Parathyroid adenoma (tissue), 2 donors: Measurements from ENCODE around the gene GSDME.

Source experiments
- H2AFZ ChIP-seq: fragments of 300-600 bp; sonication (generic); one replicate; pipeline ENCODE4 v1.7.0; 2017; ENCODE audit warnings: antibody characterized with exemption, mild to moderate bottlenecking
- H3K27ac ChIP-seq: fragments of 300-600 bp; sonication (generic); one replicate; pipeline ENCODE4 v1.7.0; 2017
- H3K27me3 ChIP-seq: fragments of 300-600 bp; sonication (generic); one replicate; pipeline ENCODE4 v1.7.0; 2017; ENCODE audit warnings: low read length; ENCODE audit not compliant: control insufficient read depth, insufficient read depth
- H3K36me3 ChIP-seq: fragments of 300-600 bp; sonication (generic); one replicate; pipeline ENCODE4 v1.7.0; 2017; ENCODE audit warnings: low read length; ENCODE audit not compliant: control insufficient read depth, insufficient read depth
- H3K4me1 ChIP-seq: fragments of 300-600 bp; sonication (generic); one replicate; pipeline ENCODE4 v1.7.0; 2017; ENCODE audit warnings: control low read depth
- H3K4me2 ChIP-seq: fragments of 300-600 bp; sonication (generic); one replicate; pipeline ENCODE4 v1.7.0; 2017; ENCODE audit warnings: low read length
- H3K4me3 ChIP-seq: fragments of 300-600 bp; sonication (generic); one replicate; pipeline ENCODE4 v1.7.0; 2017; ENCODE audit warnings: low read depth, low read length
- H3K79me2 ChIP-seq: fragments of 300-600 bp; sonication (generic); one replicate; pipeline ENCODE4 v1.7.0; 2017; ENCODE audit warnings: control low read depth
- H3K9ac ChIP-seq: fragments of 300-600 bp; sonication (generic); one replicate; pipeline ENCODE4 v1.7.0; 2017; ENCODE audit warnings: mild to moderate bottlenecking
- H3K9me3 ChIP-seq: fragments of 300-600 bp; sonication (generic); one replicate; pipeline ENCODE4 v1.7.0; 2017; ENCODE audit warnings: low read length; ENCODE audit not compliant: control insufficient read depth
- CTCF ChIP-seq: fragments of 300-600 bp; sonication (generic); IDR thresholded peaks from one replicate; pipeline ENCODE4 v1.7.0; 2017; ENCODE audit warnings: antibody characterized with exemption, mild to moderate bottlenecking
- donor health status: primary hyperparathyroidism.

The GSDME gene

GRCh38 chr7:24754906-24755506 is 2.3 kb downstream of the GSDME start:
- H3K36me3 ChIP-seq: no peaks in the 10 kb centered on the region
- H2AFZ ChIP-seq: no peak overlapping the region
- no peaks in the 10 kb centered on the region for H3K9me3 ChIP-seq
- no peak overlapping the region for H3K27ac ChIP-seq
- no peak for TF ChIP-seq CTCF
- no peaks in the 10 kb centered on the region for H3K27me3 ChIP-seq
- H3K4me3 ChIP-seq: no peak overlapping the region
- H3K4me1 ChIP-seq: no peaks in the 10 kb centered on the region
- H3K4me2 ChIP-seq: no peak overlapping the region
- peaks cover 2% of the 10 kb centered on the region for H3K79me2 ChIP-seq
- no peak overlapping the region for H3K9ac ChIP-seq

DNA sequence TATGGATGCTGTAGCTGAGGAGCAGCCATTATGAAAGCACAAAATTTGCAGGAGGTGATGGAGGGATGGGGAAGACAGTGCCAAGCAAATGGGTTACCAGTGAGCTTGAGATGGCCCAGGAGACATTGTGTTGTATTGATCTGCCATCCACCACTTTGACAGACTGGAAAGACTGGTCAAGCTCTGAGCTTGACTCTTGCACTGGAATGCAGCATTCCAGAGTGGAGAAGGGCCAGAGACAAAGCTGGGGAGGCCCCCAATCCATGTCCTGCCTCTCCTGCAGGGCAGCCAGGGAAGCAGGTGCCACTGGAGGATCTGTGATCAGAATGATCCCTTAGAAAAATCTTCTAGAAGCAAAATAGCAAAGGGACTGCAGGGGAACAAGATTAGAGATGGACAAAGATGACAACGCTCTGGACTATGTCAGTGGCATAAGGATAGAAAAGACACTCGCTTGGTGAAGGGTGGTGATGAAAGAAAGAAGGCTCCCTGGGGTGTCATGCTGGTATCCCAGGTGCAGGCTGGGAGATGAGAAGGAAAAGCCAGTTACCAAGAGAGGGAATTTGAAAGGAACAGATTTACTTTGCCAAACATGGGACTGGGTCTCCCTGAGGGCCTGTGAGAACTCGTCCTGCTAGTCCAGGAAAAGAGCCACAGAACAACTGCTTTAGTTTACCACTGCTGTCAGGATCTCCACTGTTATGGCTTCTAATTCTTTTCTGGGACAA is 5.0 kb downstream of the GSDME start:
- H3K9me3 ChIP-seq: no peaks in the 10 kb centered on the region

GRCh38 chr7:24751484-24751883 is 5.8 kb downstream of the GSDME start:
- no peak overlapping the region for H3K27ac ChIP-seq
- TF ChIP-seq CTCF: no peak
- no peak overlapping the region for H3K4me2 ChIP-seq

More for the DNA sequence above, 5.0 kb downstream of the GSDME start:
- Histone ChIP-seq H3K4me2 (no peak overlapping the region), H3K4me1 (no peaks in the 10 kb centered on the region), H3K79me2 (peaks cover 4% of the 10 kb centered on the region), H3K9ac (no peak overlapping the region), H3K4me3 (no peak overlapping the region), H3K27me3 (no peaks in the 10 kb centered on the region), H3K27ac (no peak overlapping the region), H3K36me3 (no peaks in the 10 kb centered on the region), H2AFZ (no peak overlapping the region)
- no peak for TF ChIP-seq CTCF

DNA sequence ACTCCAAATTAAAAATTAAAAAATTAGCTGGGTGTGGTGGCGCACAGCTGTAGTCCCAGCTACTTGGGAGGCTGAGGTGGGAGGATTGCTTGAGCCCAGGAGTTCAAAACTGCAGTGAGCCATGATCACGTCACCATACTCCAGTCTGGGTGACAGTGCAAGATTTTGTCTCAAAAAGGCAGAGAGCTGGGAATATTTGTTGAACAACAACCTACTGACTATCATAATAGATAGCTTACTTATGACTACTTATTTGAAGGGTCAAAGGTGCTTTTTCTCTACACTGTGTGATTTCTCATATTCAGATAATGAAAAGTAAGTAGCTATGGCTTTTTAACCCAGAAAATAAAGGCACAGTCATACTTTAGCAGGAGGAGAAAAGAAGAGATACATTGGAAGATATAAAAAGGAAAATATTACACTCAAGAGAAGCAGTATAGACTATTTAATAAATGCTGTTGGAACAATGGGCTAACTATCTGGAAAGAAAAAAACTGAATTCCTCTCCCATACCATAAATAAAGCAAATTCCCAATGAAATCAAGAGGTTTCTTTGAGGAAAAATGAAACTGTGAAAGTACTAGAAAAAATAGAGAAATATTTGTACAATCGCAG is 6.7 kb downstream of the GSDME start:
- no peaks in the 10 kb centered on the region for H3K27me3 ChIP-seq
- no peaks in the 10 kb centered on the region for H3K9me3 ChIP-seq
- H3K9ac ChIP-seq: no peak overlapping the region
- no peak overlapping the region for H3K4me3 ChIP-seq
- H3K4me1 ChIP-seq: no peaks in the 10 kb centered on the region
- H2AFZ ChIP-seq: no peak overlapping the region
- TF ChIP-seq CTCF: no peak
- H3K36me3 ChIP-seq: no peaks in the 10 kb centered on the region
- peaks cover 4% of the 10 kb centered on the region for H3K79me2 ChIP-seq
- H3K27ac ChIP-seq: no peak overlapping the region
- H3K4me2 ChIP-seq: no peak overlapping the region

More at GRCh38 chr7:24751484-24751883, 5.8 kb downstream of the GSDME start:
- Histone ChIP-seq H3K9ac (no peak overlapping the region), H3K4me3 (no peak overlapping the region), H3K27me3 (no peaks in the 10 kb centered on the region), H2AFZ (no peak overlapping the region), H3K36me3 (no peaks in the 10 kb centered on the region), H3K4me1 (no peaks in the 10 kb centered on the region), H3K9me3 (no peaks in the 10 kb centered on the region), H3K79me2 (peaks cover 4% of the 10 kb centered on the region)
